NCI-H2171 (cell line): Measurements from ENCODE around the gene KANK4.

Source experiments
- DNase-seq: peaks from one replicate; lab custom pipeline; 2025; lab: John Stamatoyannopoulos, UW

KANK4 gene

GRCh38 chr1:62207187-62207586 is 112.0 kb downstream of the KANK4 start:
- no peak for DNase-seq

GRCh38 chr1:62198781-62199125 is 120.5 kb downstream of the KANK4 start:
- no peak for DNase-seq

DNA sequence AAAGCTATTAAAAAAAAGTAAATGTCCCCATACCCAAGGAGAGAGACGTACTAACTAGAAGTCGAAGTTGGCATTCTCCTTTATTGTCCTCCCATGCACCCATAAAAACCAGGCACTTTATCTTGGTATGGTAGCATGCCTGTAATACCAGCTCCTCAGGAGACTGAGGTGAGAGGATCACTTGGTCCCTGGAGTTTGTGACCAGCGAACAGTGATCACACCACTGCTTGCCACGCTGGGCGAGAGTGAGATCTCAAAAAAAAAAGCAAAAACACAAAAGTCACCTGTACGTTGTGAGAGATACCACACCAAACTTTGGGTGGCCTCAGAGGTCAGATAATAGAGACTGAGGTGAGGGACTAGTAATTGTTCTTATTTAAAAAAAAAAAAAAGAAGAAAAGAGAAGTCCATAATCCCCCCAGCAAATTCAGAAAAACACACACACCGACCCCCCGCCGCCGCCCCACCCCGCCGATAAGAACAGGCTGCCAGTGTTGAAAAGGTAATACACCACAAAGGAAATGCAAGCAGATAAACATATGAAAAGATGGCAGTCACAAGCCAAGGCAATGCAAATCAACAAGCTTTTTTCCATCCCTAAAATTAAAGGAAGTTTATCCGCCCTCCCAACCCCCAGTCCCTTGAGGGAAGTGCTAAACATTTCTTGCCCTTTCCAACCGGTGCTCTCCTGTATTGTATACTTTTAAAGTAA is 121.0 kb downstream of the KANK4 start:
- DNase-seq, result no peak

GRCh38 chr1:62196086-62196690 is 123.0 kb downstream of the KANK4 start:
- no peak for DNase-seq

DNA sequence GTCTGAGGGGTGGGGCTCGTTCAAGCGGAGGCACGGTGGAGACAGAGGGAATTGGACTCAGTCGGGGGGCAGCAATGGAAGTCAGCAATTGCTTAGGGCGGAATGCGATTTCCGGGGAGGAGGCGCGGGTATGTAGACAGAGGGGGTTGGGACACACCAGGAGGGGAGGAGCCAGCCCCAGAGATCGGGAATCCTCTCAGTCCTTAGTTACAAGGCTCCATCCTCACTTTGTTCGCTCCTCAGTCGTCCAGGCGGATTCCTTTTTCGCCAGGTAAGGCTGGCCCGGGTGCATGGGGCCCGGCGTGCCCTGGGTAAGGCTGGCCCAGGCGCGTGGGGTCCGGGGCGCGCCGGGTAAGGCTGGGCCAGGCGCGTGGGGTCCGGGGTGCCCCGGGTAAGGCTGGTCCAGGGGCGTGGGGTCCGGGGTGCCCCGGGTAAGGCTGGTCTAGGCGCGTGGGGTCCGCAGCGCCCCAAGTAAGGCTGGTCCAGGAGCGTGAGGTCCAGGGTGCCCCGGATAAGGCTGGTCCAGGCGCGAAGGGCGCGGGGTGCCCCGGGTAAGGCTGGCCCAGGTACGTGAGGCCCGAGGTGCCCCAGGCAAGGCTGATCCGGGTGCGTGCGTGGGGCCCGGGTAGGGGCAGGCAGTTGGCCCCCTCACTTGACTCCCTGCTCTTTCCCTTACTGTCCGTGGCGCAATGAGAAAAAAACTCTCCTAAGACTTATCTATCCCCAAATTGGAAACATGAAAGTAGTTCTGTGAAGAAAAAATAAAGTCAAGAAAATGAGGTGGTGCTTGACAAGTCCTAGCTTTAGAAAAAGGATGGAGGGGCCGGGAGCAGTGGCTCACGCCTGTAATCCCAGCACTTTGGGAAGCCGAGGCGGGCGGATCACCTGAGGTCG is 124.3 kb downstream of the KANK4 start, which contains the start of gene L1TD1:
Gene L1TD1 (plus strand): TSS at position 199 of the 894 bp plus-strand sequence. CDS start 11,780 bp downstream, outside the sequence.
- DNase-seq, result no peak

GRCh38 chr1:62188111-62188510 is 131.1 kb downstream of the KANK4 start:
- no peak for DNase-seq

DNA sequence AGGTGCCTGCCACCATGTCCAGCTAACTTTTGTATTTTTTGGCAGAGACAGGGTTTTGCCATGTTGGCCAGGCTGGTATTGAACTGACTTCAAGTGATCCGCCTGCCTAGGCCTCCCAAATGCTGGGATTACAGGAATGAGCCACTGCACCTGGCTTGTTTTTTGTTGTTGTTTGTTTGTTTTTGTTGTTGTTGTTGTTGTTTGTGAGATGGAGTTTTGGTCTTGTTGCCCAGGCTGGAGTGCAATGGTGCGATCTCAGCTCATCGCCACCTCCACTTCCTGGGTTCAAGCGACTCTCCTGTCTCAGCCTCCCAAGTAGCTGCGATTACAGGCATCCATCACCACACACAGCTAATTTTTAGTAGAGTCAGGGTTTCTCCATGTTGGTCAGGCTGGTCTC is 131.7 kb downstream of the KANK4 start:
- no peak for DNase-seq
